Mucosa of stomach (tissue), 1 donor: ENCODE measurements around the gene ZNF343.
A peak's percentile ranks its signal among the peaks of the same experiment; 100 is the strongest.
"Not testable (repeated sequence)": the region's sequence is repeated elsewhere in the genome, so short reads cannot be mapped to it uniquely, and the experiment has no call there.

Source experiments
- H3K27me3 ChIP-seq: one replicate; pipeline ENCODE4 v1.7.0; 2013; ENCODE audit warnings: mild to moderate bottlenecking, low read length; ENCODE audit not compliant: control insufficient read depth, insufficient read depth
- H3K36me3 ChIP-seq: one replicate; pipeline ENCODE4 v1.7.0; 2013; ENCODE audit warnings: low read length; ENCODE audit not compliant: control insufficient read depth, insufficient read depth
- H3K4me1 ChIP-seq: one replicate; pipeline ENCODE4 v1.7.0; 2013; ENCODE audit warnings: mild to moderate bottlenecking, low read length; ENCODE audit not compliant: control insufficient read depth, insufficient read depth
- H3K4me3 ChIP-seq: one replicate; pipeline ENCODE4 v1.7.0; 2013; ENCODE audit warnings: low read length
- H3K9ac ChIP-seq: one replicate; pipeline ENCODE4 v1.7.0; 2013; ENCODE audit warnings: mild to moderate bottlenecking, low read length, moderate library complexity
- H3K9me3 ChIP-seq: one replicate; pipeline ENCODE4 v1.7.0; 2013; ENCODE audit warnings: mild to moderate bottlenecking, low read length, moderate library complexity; ENCODE audit not compliant: control insufficient read depth
- donor health status: Pancreatic carcinoma.

The ZNF343 gene

GRCh38 chr20:2518096-2518495 is 9.4 kb upstream of the ZNF343 start:
- peaks cover 4% of the 10 kb centered on the region for H3K4me1 ChIP-seq
- H3K36me3 ChIP-seq = no peaks in the 10 kb centered on the region
- no peaks in the 10 kb centered on the region for H3K27me3 ChIP-seq
- no peak overlapping the region for H3K4me3 ChIP-seq
- no peaks in the 10 kb centered on the region for H3K9me3 ChIP-seq
- H3K9ac ChIP-seq = no peak overlapping the region

- no peak overlapping the region for H3K9ac ChIP-seq
- no peaks in the 10 kb centered on the region for H3K27me3 ChIP-seq
- H3K4me3 ChIP-seq = no peak overlapping the region
- peaks cover under 1% of the 10 kb centered on the region for H3K4me1 ChIP-seq
- H3K36me3 ChIP-seq = no peaks in the 10 kb centered on the region
- H3K9me3 ChIP-seq = no peaks in the 10 kb centered on the region
These were observed 7.7 kb upstream of the ZNF343 start for GRCh38 chr20:2516399-2516798.

GRCh38 chr20:2515203-2515602 is 6.5 kb upstream of the ZNF343 start:
- Histone ChIP-seq H3K4me1 (no peaks in the 10 kb centered on the region), H3K27me3 (no peaks in the 10 kb centered on the region), H3K36me3 (no peaks in the 10 kb centered on the region), H3K4me3 (no peak overlapping the region), H3K9me3 (no peaks in the 10 kb centered on the region), H3K9ac (no peak overlapping the region)

GRCh38 chr20:2509794-2510193 is 1.1 kb upstream of the ZNF343 start:
- Histone ChIP-seq H3K9me3 (no peaks in the 10 kb centered on the region), H3K4me1 (peaks cover 9% of the 10 kb centered on the region), H3K4me3 (no peak overlapping the region)

GRCh38 chr20:2509468-2509781 is 710 bp upstream of the ZNF343 start:
- Histone ChIP-seq H3K27me3 (no peaks in the 10 kb centered on the region), H3K4me1 (peaks cover 9% of the 10 kb centered on the region), H3K9me3 (no peaks in the 10 kb centered on the region), H3K4me3 (peak overlapping the region; percentile 94), H3K9ac (peak overlapping the region; percentile 94), H3K36me3 (no peaks in the 10 kb centered on the region)

More at GRCh38 chr20:2509794-2510193, 1.1 kb upstream of the ZNF343 start:
- H3K9ac ChIP-seq = no peak overlapping the region
- no peaks in the 10 kb centered on the region for H3K36me3 ChIP-seq
- no peaks in the 10 kb centered on the region for H3K27me3 ChIP-seq

- no peaks in the 10 kb centered on the region for H3K36me3 ChIP-seq
- H3K4me3 ChIP-seq = peak overlapping the region; percentile 94
- H3K9ac ChIP-seq = peak overlapping the region; percentile 94
- H3K27me3 ChIP-seq = no peaks in the 10 kb centered on the region
- H3K4me1 ChIP-seq = peaks cover 9% of the 10 kb centered on the region
- no peaks in the 10 kb centered on the region for H3K9me3 ChIP-seq
These were observed 662 bp downstream of the ZNF343 start for GRCh38 chr20:2507875-2508630.

- H3K4me1 ChIP-seq = peaks cover 9% of the 10 kb centered on the region
- no peaks in the 10 kb centered on the region for H3K36me3 ChIP-seq
- H3K9me3 ChIP-seq = no peaks in the 10 kb centered on the region
- no peak overlapping the region for H3K4me3 ChIP-seq
- H3K27me3 ChIP-seq = no peaks in the 10 kb centered on the region
- H3K9ac ChIP-seq = peak overlapping the region; percentile 94
These were observed 1.3 kb downstream of the ZNF343 start for GRCh38 chr20:2507464-2507863.

GRCh38 chr20:2506426-2506825 is 2.3 kb downstream of the ZNF343 start:
- H3K36me3 ChIP-seq, H3K4me1 ChIP-seq: not testable (repeated sequence)

GRCh38 chr20:2504803-2505202 is 3.9 kb downstream of the ZNF343 start:
- H3K4me1 ChIP-seq, H3K27me3 ChIP-seq, H3K4me3 ChIP-seq, H3K36me3 ChIP-seq, H3K9me3 ChIP-seq, H3K9ac ChIP-seq: not testable (repeated sequence)

More at GRCh38 chr20:2506426-2506825, 2.3 kb downstream of the ZNF343 start:
- not testable (repeated sequence) for H3K9ac ChIP-seq, H3K9me3 ChIP-seq, H3K4me3 ChIP-seq, H3K27me3 ChIP-seq

- not testable (repeated sequence) for H3K27me3 ChIP-seq, H3K36me3 ChIP-seq, H3K4me3 ChIP-seq, H3K9ac ChIP-seq, H3K4me1 ChIP-seq, H3K9me3 ChIP-seq
These were observed 5.8 kb downstream of the ZNF343 start for GRCh38 chr20:2502808-2503384.

- no peak overlapping the region for H3K9ac ChIP-seq
- no peak overlapping the region for H3K4me3 ChIP-seq
- H3K4me1 ChIP-seq = no peaks in the 10 kb centered on the region
- H3K9me3 ChIP-seq = no peaks in the 10 kb centered on the region
- no peaks in the 10 kb centered on the region for H3K27me3 ChIP-seq
- peaks cover 7% of the 10 kb centered on the region for H3K36me3 ChIP-seq
These were observed 23.1 kb downstream of the ZNF343 start for GRCh38 chr20:2485661-2486060.

GRCh38 chr20:2485080-2485479 is 23.6 kb downstream of the ZNF343 start:
- H3K36me3 ChIP-seq = peaks cover 7% of the 10 kb centered on the region
- H3K4me3 ChIP-seq = no peak overlapping the region

More at GRCh38 chr20:2485080-2485479, 23.6 kb downstream of the ZNF343 start:
- Histone ChIP-seq H3K4me1 (no peaks in the 10 kb centered on the region), H3K27me3 (no peaks in the 10 kb centered on the region), H3K9ac (no peak overlapping the region), H3K9me3 (no peaks in the 10 kb centered on the region)
